Gastrocnemius medialis (tissue), 4 donors: Measurements from ENCODE around the gene RNF220. TPM values are rescaled to one million over a fixed set of nuclear protein-coding genes. Genes with fewer than 3 reads are reported as not detected.
"Not testable (repeated sequence)": the region's sequence is repeated elsewhere in the genome, so short reads cannot be mapped to it uniquely, and the experiment has no call there.

ENCODE experiments used
- ATAC-seq, 2 donors: fragments of 150-250 bp; one replicate each; pipeline ENCODE4 v1.9.1; 2016
- DNase-seq, 2 donors: peaks; one replicate each; pipeline ENCODE4 v3.0.0-alpha.2; 2019
- H3K27ac ChIP-seq, 4 donors: fragments of 200-600 bp; sonication (generic); 1 replicate in 1 of 4; 2 replicates in 3 of 4; pipeline ENCODE4 v1.5.1; 2016 to 2018; ENCODE audit warnings: mild to moderate bottlenecking in 2 of 4, moderate library complexity in 1 of 4
- H3K27me3 ChIP-seq, 3 donors: fragments of 200-600 bp; sonication (generic) in 2 of 3; 1 replicate in 1 of 3; 2 replicates in 2 of 3; pipeline versions ENCODE4 v1.5.1 to v1.6.0; 2016 to 2019; ENCODE audit warnings: mild to moderate bottlenecking in 1 of 3, moderate library complexity in 1 of 3
- H3K36me3 ChIP-seq, 2 donors: fragments of 200-600 bp; sonication (generic) in 1 of 2; one replicate each; pipeline ENCODE4 v1.5.1; 2017 to 2018
- H3K4me1 ChIP-seq, 2 donors: fragments of 200-600 bp; sonication (generic) in 1 of 2; one replicate each; pipeline ENCODE4 v1.5.1; 2016 to 2017; ENCODE audit warnings: mild to moderate bottlenecking in 2 of 2
- H3K4me3 ChIP-seq, 4 donors: fragments of 200-600 bp; sonication (generic) in 3 of 4; 1 replicate in 1 of 4; 2 replicates in 3 of 4; pipeline ENCODE4 v1.5.1; 2016 to 2019; ENCODE audit warnings: mild to moderate bottlenecking in 2 of 4
- H3K9me3 ChIP-seq, 3 donors: fragments of 200-600 bp; sonication (generic) in 2 of 3; 1 replicate in 1 of 3; 2 replicates in 2 of 3; pipeline ENCODE4 v1.5.1; 2016 to 2019
- POLR2A ChIP-seq, 2 donors: fragments of 450-650 bp; IDR thresholded peaks; one replicate each; pipeline ENCODE4 v1.6.1; 2017; ENCODE audit warnings: antibody characterized with exemption in 2 of 2, mild to moderate bottlenecking in 2 of 2, moderate library complexity in 2 of 2
- in situ Hi-C, 4 donors: fragments of 200-750 bp; cut with MboI; loops; one replicate each; pipeline versions ENCODE4 v1.15.0 to v1.8.0; 2017; ENCODE audit warnings: low sequenced_read_pairs in 4 of 4
- intact Hi-C: fragments of 100-400 bp; cut with DNase I; formaldehyde crosslinking; loops from one replicate; pipeline ENCODE4 v1.15.1; 2023; ENCODE audit warnings: low total_unique reads
- total RNA-seq, 4 donors: library from RNA; depleted of rRNA; stranded (reverse); fragments of >200 nt; gene quantifications; one replicate each; pipeline versions ENCODE4 v1.1.0 to v1.2.3, GENCODE V29; 2016
- TF ChIP-seq, protein P1 (sequence below), 5 experiments: fragments of 450-650 bp in 3 of 5; fragments of 200-600 bp in 2 of 5; sonication (generic) in 2 of 5; IDR thresholded peaks in 4 of 5; conservative IDR thresholded peaks in 1 of 5; 1 replicate in 4 of 5; 2 replicates in 1 of 5; pipeline ENCODE4 v1.5.1; 2016 to 2019; ENCODE audit warnings: antibody characterized with exemption in 5 of 5, mild to moderate bottlenecking in 3 of 5, moderate library complexity in 3 of 5

The RNF220 gene
- total RNA-seq, 4 donors from 2014 or later, result 91.2 to 172 (median 128) TPM

DNA sequence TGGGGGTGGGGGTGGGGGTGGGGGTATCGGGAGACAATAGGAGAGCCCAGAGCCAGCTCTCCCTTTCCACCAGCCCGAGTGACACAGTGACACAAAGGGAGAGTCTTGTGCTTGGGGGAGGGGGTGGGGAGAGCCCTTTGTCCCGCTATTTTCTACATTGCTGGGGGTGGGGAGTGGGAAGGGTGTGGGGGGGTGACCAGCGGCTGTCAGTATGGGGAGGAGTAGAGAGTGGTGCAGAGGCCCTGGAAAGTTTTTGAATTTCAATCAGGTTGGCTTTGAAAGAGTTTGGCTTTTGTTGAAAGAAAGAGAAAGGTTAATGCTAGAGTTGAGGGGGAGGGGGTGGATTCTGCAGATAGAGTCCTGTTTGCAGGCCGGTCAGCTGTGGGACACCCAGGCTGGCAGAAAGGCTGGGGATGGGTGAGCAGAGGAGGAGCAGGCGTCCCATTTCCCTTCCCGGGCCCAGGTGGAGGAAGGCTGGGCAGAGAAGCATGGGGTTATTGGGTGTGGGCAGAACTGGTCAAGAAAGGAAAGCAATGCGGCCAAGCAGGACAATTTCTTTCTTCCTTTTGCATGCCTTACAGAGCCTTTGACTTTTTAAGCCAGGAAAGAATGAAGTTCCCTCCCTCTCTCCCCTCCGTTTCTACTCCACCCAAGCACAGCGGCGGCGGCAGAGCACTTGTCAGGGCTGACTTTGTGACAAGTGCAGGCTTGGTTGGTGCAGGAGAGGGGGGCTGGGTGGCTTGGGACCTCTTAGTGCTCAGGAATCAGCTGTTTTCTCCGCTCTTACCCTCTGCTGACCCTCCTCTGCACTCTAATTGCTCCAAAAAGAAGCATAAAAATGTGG lies 96.2 kb downstream of the RNF220 start:
- Histone ChIP-seq H3K4me1 (no peaks in the 10 kb centered on the region), H3K4me3 (no peak overlapping the region), H3K27me3 (peaks cover 3 to 14% (median 6%) of the 10 kb centered on the region in 3 donors), H3K27ac (no peak overlapping the region), H3K9me3 (no peaks in the 10 kb centered on the region), H3K36me3 (no peaks in the 10 kb centered on the region)
- ATAC-seq (no peak), DNase-seq (no peak)
- in situ Hi-C loops, result no loop called here
- TF ChIP-seq, protein P1, sequence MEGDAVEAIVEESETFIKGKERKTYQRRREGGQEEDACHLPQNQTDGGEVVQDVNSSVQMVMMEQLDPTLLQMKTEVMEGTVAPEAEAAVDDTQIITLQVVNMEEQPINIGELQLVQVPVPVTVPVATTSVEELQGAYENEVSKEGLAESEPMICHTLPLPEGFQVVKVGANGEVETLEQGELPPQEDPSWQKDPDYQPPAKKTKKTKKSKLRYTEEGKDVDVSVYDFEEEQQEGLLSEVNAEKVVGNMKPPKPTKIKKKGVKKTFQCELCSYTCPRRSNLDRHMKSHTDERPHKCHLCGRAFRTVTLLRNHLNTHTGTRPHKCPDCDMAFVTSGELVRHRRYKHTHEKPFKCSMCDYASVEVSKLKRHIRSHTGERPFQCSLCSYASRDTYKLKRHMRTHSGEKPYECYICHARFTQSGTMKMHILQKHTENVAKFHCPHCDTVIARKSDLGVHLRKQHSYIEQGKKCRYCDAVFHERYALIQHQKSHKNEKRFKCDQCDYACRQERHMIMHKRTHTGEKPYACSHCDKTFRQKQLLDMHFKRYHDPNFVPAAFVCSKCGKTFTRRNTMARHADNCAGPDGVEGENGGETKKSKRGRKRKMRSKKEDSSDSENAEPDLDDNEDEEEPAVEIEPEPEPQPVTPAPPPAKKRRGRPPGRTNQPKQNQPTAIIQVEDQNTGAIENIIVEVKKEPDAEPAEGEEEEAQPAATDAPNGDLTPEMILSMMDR (IDR thresholded peaks at IDR 0.05 in 4 of 5, conservative IDR thresholded peaks at IDR 0.05 in 1 of 5), result no peak
- TF ChIP-seq POLR2A (IDR thresholded peaks at IDR 0.05), result no peak
- intact Hi-C loops, result loop anchor here (10.0 kb wide), 1 partner anchor 96 kb away; the partner anchor contains the start of gene RNF220

DNA sequence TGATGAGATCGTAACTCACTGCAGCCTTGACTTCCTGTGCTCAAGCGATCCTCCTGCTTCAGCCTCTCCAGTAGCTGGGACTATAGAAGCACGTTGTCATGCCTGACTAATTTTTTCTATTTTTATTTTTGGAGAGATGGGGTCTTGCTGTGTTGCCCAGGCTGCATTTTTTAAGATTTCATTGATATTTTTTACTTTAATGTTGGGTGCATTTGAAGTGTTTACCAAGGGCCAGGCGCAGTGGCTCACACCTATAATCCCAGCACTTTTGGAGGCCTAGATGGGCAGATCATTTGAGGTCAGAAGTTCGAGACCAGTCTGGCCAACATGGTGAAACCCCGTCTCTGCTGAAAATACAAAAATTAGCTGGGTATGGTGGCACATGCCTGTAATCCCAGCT lies 97.8 kb downstream of the RNF220 start:
- intact Hi-C loops, result loop anchor here (10.0 kb wide), 1 partner anchor 98 kb away; the partner anchor contains the start of gene RNF220
- H3K27ac ChIP-seq, DNase-seq, H3K36me3 ChIP-seq, H3K9me3 ChIP-seq, H3K4me1 ChIP-seq, ATAC-seq, H3K4me3 ChIP-seq, in situ Hi-C loops: not testable (repeated sequence)
- H3K27me3 ChIP-seq, result peaks cover 16 to 19% (median 17%) of the 10 kb centered on the region in 3 donors

DNA sequence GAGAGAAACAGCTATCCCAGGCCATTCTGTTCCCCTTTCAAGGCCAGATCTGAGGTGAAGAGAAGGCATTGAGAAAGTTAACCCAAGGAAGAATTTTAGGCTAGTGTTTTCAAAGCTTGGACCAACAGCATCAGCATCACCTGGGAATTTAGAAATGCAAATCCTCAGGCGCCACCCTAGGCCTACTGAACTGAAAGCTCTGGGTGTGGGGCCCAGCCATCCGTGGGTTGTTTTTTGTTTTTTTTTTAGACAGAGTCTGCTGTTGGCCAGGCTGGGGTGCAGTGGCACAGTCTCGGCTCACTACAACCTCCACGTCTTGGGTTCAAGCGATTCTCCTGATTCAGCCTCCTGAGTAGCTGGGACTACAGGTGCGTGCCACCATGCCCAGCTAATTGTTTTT lies 98.6 kb downstream of the RNF220 start:
- in situ Hi-C loops, result no loop called here
- intact Hi-C loops, result loop anchor here (10.0 kb wide), 1 partner anchor 99 kb away; the partner anchor contains the start of gene RNF220
- no peaks in the 10 kb centered on the region for H3K9me3 ChIP-seq
- no peaks in the 10 kb centered on the region for H3K4me1 ChIP-seq
- peaks cover 19 to 25% (median 22%) of the 10 kb centered on the region in 3 donors for H3K27me3 ChIP-seq
- TF ChIP-seq, protein P1 (IDR thresholded peaks at IDR 0.05 in 4 of 5, conservative IDR thresholded peaks at IDR 0.05 in 1 of 5), result no peak
- no peak for TF ChIP-seq POLR2A (IDR thresholded peaks at IDR 0.05)
- no peak for DNase-seq
- ATAC-seq, result no peak
- H3K27ac ChIP-seq, result no peak overlapping the region
- H3K36me3 ChIP-seq, result no peaks in the 10 kb centered on the region
- H3K4me3 ChIP-seq, result no peak overlapping the region

DNA sequence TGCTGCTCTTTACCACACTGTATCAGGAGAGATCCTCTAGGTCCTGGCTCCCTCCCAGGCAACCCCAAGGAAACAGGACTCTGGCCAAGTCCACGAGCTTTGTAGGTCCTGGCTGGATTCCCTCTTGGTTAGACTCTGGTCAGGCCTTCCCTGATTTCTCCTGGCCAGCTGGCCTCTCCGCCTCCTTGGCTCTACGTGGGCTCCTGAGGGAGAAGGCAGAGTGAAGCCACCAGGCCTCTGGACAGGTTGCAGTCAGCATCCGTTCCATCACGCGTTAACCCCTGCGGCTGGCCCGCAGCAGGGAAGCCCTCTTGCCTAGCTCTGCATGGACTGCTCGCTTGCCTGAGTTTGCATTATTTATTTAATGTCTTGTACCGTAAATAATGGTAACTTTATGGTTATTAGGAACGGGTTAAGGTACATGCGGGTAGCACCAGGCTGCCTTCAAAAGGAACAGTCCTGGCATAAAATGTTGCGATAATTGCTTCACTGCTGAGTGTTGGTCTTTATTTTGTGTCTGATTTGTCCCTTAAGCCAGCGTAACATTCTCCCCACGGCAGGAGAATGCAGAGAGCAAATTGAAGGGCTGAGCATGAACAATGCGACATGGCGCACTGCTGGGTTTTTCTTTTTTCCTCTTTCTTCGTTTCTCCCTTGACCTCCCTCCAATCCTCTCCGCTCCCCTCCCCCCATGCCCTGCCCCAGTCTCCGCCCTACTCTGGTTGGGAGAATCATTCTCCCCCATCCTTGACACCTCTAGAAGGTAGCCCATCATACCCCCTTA lies 100.3 kb downstream of the RNF220 start:
- peaks cover 9 to 32% (median 22%) of the 10 kb centered on the region in 3 donors for H3K27me3 ChIP-seq
- H3K4me1 ChIP-seq, result no peaks in the 10 kb centered on the region
- H3K36me3 ChIP-seq, result no peaks in the 10 kb centered on the region
- in situ Hi-C loops (no loop called here), intact Hi-C loops (loop anchor here (10.0 kb wide), 1 partner anchor 101 kb away; the partner anchor contains the start of gene RNF220)
- no peak for DNase-seq
- H3K9me3 ChIP-seq, result no peaks in the 10 kb centered on the region
- ATAC-seq, result no peak
- H3K27ac ChIP-seq, result no peak overlapping the region
- no peak for TF ChIP-seq POLR2A (IDR thresholded peaks at IDR 0.05)
- TF ChIP-seq, protein P1 (IDR thresholded peaks at IDR 0.05 in 4 of 5, conservative IDR thresholded peaks at IDR 0.05 in 1 of 5), result no peak
- no peak overlapping the region for H3K4me3 ChIP-seq
